ENCODE results near the gene PPP6R1.
A peak's percentile ranks its signal among the peaks of the same experiment; 100 is the strongest.

PPP6R1 gene

GRCh38 chr19:55264531-55264930 lies 5.7 kb upstream of the PPP6R1 start:
- CTCF ChIA-PET = no interaction called here
- no peak for TF ChIP-seq CTCF (IDR thresholded peaks at IDR 0.05; ENCODE audit: control extremely low read depth, extremely low read depth, low read depth, missing control alignments)
- POLR2A ChIA-PET = no interaction called here
- DNase-seq (ENCODE audit: extremely low spot score) = no peak

GRCh38 chr19:55262359-55262758 lies 3.5 kb upstream of the PPP6R1 start:
- no peak for DNase-seq (ENCODE audit: extremely low spot score)
- no peak for TF ChIP-seq CTCF (IDR thresholded peaks at IDR 0.05; ENCODE audit: control extremely low read depth, extremely low read depth, low read depth, missing control alignments)
- ChIA-PET CTCF (interaction anchor here (1.0 to 2.3 kb wide), 4 partner anchors 16 to 381 kb away, joined by 3 to 6 read pairs (median 3); no protein-coding TSS in a partner anchor), POLR2A (no interaction called here)

GRCh38 chr19:55261671-55262126 lies 2.9 kb upstream of the PPP6R1 start:
- no peak for TF ChIP-seq CTCF (IDR thresholded peaks at IDR 0.05; ENCODE audit: control extremely low read depth, extremely low read depth, low read depth, missing control alignments)
- ChIA-PET POLR2A (no interaction called here), CTCF (interaction anchor here (0.7 to 1.1 kb wide), 3 partner anchors 8 to 380 kb away, joined by 3 read pairs; no protein-coding TSS in a partner anchor)
- no peak for DNase-seq (ENCODE audit: extremely low spot score)

- ChIA-PET POLR2A (interaction anchor here (0.7 to 2.1 kb wide), 4 partner anchors 17 to 148 kb away, joined by 4 to 14 read pairs (median 8); partner anchors contain the start of gene UBE2S), CTCF (interaction anchor here (1.1 to 2.1 kb wide), 7 partner anchors 9 to 244 kb away, joined by 3 to 5 read pairs (median 5); no protein-coding TSS in a partner anchor)
- no peak for DNase-seq (ENCODE audit: extremely low spot score)
- TF ChIP-seq CTCF (IDR thresholded peaks at IDR 0.05; ENCODE audit: control extremely low read depth, extremely low read depth, low read depth, missing control alignments) = no peak
These were observed 858 bp upstream of the PPP6R1 start for GRCh38 chr19:55259540-55260210.

GRCh38 chr19:55258476-55258827 lies 365 bp downstream of the PPP6R1 start:
- peak; percentile 68 for DNase-seq (ENCODE audit: extremely low spot score)
- ChIA-PET POLR2A (interaction anchor here (2.1 kb wide), 1 partner anchor 18 kb away, joined by 7 read pairs; no protein-coding TSS in a partner anchor), CTCF (interaction anchor here (1.1 to 1.7 kb wide), 2 partner anchors 23 to 245 kb away, joined by 3 to 5 read pairs; no protein-coding TSS in a partner anchor)
- TF ChIP-seq CTCF (IDR thresholded peaks at IDR 0.05; ENCODE audit: control extremely low read depth, extremely low read depth, low read depth, missing control alignments) = no peak

GRCh38 chr19:55257461-55258420 lies 1.1 kb downstream of the PPP6R1 start:
- CTCF ChIA-PET = interaction anchor here (0.8 to 3.0 kb wide), 4 partner anchors 24 to 161 kb away, joined by 3 to 12 read pairs (median 4); no protein-coding TSS in a partner anchor
- no peak for TF ChIP-seq CTCF (IDR thresholded peaks at IDR 0.05; ENCODE audit: control extremely low read depth, extremely low read depth, low read depth, missing control alignments)
- POLR2A ChIA-PET = interaction anchor here (0.6 to 2.1 kb wide), 2 partner anchors 19 to 148 kb away, joined by 4 to 7 read pairs; no protein-coding TSS in a partner anchor
- DNase-seq (ENCODE audit: extremely low spot score) = no peak
